ENCODE data around the gene TIMP4. TPM values are rescaled to one million over a fixed set of nuclear protein-coding genes. Genes with fewer than 3 reads are reported as not detected.

TIMP4 gene
- total and polyA plus RNA-seq, 4 donors: 0.36 to 1.7 (median 0.76) TPM

DNA sequence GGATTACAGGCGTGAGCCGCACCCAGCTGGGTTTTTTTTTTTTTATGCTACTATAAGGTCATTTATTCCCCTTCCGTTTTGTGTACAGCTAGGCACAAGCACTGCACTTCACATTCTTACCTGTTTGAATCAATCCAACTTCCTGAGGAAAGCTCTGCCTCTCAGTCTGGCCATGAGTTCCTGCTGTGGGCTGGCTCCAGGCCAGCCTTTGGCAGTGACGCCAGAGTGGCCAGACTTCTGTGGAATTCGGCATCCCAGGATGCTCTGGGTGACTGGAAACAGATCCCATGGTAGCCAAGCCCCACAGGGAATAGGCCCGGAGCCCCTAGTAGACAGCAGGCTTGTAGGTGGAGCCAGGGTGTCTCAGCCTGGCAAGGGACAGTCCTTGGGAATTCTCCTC, 21.5 kb upstream of the TIMP4 start:
- DNase-seq (ENCODE audit: low spot score): no peak
- Histone ChIP-seq H3K36me3 (ENCODE audit: control insufficient read depth in 4 of 4, insufficient read depth in 3 of 4, low read depth in 1 of 4, low read length in 3 of 4) (no peaks in the 10 kb centered on the region), H3K4me3 (ENCODE audit: low read depth in 1 of 3, low read length in 3 of 3) (no peak overlapping the region), H3K4me1 (ENCODE audit: control insufficient read depth in 4 of 4, insufficient read depth in 4 of 4, low read length in 3 of 4) (peaks cover 0 to 3% (median 0%) of the 10 kb centered on the region in 4 donors), H3K9ac (ENCODE audit: low read depth in 1 of 2, low read length in 2 of 2) (no peak overlapping the region), H3K27me3 (ENCODE audit: control insufficient read depth in 4 of 4, insufficient read depth in 4 of 4, low read length in 3 of 4) (no peaks in the 10 kb centered on the region), H3K27ac (ENCODE audit: low read depth in 1 of 2, low read length in 2 of 2) (no peak overlapping the region), H3K9me3 (ENCODE audit: control insufficient read depth in 4 of 4, low read length in 3 of 4) (no peaks in the 10 kb centered on the region)
- 64% methylated on average over 6 of the region's 6 CpGs for WGBS
- TF ChIP-seq JUND (IDR thresholded peaks at IDR 0.05): no peak
- no peak for TF ChIP-seq FOXA2 (IDR thresholded peaks at IDR 0.05)
- TF ChIP-seq SP1 (IDR thresholded peaks at IDR 0.05): no peak
- TF ChIP-seq YY1 (IDR thresholded peaks at IDR 0.05): no peak
- TF ChIP-seq RAD21 (IDR thresholded peaks at IDR 0.05): no peak
- TF ChIP-seq EGR1 (IDR thresholded peaks at IDR 0.05; ENCODE audit: low read depth in 2 of 2): no peak
- no peak for TF ChIP-seq GABPA (IDR thresholded peaks at IDR 0.05 in 1 of 2, conservative IDR thresholded peaks at IDR 0.05 in 1 of 2)
- TF ChIP-seq, protein P1, sequence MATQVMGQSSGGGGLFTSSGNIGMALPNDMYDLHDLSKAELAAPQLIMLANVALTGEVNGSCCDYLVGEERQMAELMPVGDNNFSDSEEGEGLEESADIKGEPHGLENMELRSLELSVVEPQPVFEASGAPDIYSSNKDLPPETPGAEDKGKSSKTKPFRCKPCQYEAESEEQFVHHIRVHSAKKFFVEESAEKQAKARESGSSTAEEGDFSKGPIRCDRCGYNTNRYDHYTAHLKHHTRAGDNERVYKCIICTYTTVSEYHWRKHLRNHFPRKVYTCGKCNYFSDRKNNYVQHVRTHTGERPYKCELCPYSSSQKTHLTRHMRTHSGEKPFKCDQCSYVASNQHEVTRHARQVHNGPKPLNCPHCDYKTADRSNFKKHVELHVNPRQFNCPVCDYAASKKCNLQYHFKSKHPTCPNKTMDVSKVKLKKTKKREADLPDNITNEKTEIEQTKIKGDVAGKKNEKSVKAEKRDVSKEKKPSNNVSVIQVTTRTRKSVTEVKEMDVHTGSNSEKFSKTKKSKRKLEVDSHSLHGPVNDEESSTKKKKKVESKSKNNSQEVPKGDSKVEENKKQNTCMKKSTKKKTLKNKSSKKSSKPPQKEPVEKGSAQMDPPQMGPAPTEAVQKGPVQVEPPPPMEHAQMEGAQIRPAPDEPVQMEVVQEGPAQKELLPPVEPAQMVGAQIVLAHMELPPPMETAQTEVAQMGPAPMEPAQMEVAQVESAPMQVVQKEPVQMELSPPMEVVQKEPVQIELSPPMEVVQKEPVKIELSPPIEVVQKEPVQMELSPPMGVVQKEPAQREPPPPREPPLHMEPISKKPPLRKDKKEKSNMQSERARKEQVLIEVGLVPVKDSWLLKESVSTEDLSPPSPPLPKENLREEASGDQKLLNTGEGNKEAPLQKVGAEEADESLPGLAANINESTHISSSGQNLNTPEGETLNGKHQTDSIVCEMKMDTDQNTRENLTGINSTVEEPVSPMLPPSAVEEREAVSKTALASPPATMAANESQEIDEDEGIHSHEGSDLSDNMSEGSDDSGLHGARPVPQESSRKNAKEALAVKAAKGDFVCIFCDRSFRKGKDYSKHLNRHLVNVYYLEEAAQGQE (IDR thresholded peaks at IDR 0.05): no peak
- TF ChIP-seq HNF4A (conservative IDR thresholded peaks at IDR 0.05): no peak

DNA sequence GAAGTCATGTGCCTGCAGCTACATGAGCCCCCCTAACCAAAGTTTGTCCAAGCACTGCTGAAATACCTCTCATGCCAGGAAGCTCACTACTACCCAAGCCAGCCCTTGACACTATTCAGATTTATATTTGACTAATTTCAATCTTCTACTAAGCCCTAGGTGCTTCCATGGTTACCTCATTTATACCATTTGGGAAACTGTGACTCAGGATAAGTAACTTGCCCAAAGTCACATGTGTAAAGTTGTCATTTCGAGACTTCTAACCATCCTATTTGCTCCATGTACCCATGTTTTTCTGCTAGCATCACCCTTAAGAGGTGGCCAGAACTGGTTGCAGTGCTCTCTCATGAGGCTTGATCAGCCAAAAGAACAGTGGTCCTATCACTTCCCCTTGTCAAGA, 20.7 kb upstream of the TIMP4 start:
- Histone ChIP-seq H3K27me3 (ENCODE audit: control insufficient read depth in 4 of 4, insufficient read depth in 4 of 4, low read length in 3 of 4) (no peaks in the 10 kb centered on the region), H3K9ac (ENCODE audit: low read depth in 1 of 2, low read length in 2 of 2) (no peak overlapping the region), H3K4me3 (ENCODE audit: low read depth in 1 of 3, low read length in 3 of 3) (no peak overlapping the region), H3K9me3 (ENCODE audit: control insufficient read depth in 4 of 4, low read length in 3 of 4) (no peaks in the 10 kb centered on the region), H3K27ac (ENCODE audit: low read depth in 1 of 2, low read length in 2 of 2) (no peak overlapping the region), H3K4me1 (ENCODE audit: control insufficient read depth in 4 of 4, insufficient read depth in 4 of 4, low read length in 3 of 4) (peaks cover 0 to 3% (median 0%) of the 10 kb centered on the region in 4 donors), H3K36me3 (ENCODE audit: control insufficient read depth in 4 of 4, insufficient read depth in 3 of 4, low read depth in 1 of 4, low read length in 3 of 4) (no peaks in the 10 kb centered on the region)
- 95% methylated on average over 1 of the region's 1 CpG for WGBS
- no peak for DNase-seq (ENCODE audit: low spot score)
- TF ChIP-seq SP1 (IDR thresholded peaks at IDR 0.05): no peak
- TF ChIP-seq JUND (IDR thresholded peaks at IDR 0.05): no peak
- TF ChIP-seq NR2F2 (IDR thresholded peaks at IDR 0.05): no peak
- TF ChIP-seq HNF4G (IDR thresholded peaks at IDR 0.05): no peak
- TF ChIP-seq, protein P2, sequence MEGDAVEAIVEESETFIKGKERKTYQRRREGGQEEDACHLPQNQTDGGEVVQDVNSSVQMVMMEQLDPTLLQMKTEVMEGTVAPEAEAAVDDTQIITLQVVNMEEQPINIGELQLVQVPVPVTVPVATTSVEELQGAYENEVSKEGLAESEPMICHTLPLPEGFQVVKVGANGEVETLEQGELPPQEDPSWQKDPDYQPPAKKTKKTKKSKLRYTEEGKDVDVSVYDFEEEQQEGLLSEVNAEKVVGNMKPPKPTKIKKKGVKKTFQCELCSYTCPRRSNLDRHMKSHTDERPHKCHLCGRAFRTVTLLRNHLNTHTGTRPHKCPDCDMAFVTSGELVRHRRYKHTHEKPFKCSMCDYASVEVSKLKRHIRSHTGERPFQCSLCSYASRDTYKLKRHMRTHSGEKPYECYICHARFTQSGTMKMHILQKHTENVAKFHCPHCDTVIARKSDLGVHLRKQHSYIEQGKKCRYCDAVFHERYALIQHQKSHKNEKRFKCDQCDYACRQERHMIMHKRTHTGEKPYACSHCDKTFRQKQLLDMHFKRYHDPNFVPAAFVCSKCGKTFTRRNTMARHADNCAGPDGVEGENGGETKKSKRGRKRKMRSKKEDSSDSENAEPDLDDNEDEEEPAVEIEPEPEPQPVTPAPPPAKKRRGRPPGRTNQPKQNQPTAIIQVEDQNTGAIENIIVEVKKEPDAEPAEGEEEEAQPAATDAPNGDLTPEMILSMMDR (IDR thresholded peaks at IDR 0.05; ENCODE audit: low read depth, low read length, missing input control): no peak
- TF ChIP-seq HNF4A (conservative IDR thresholded peaks at IDR 0.05): no peak
- no peak for TF ChIP-seq TAF1 (conservative IDR thresholded peaks at IDR 0.05)
- TF ChIP-seq, protein P1 (IDR thresholded peaks at IDR 0.05): no peak
- no peak for TF ChIP-seq YY1 (IDR thresholded peaks at IDR 0.05)
- no peak for TF ChIP-seq RAD21 (IDR thresholded peaks at IDR 0.05)
- TF ChIP-seq, protein P3, sequence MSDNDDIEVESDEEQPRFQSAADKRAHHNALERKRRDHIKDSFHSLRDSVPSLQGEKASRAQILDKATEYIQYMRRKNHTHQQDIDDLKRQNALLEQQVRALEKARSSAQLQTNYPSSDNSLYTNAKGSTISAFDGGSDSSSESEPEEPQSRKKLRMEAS (IDR thresholded peaks at IDR 0.05): no peak
- TF ChIP-seq RXRA (IDR thresholded peaks at IDR 0.05): no peak
- TF ChIP-seq GABPA (IDR thresholded peaks at IDR 0.05 in 1 of 2, conservative IDR thresholded peaks at IDR 0.05 in 1 of 2): no peak
- no peak for TF ChIP-seq FOXA1 (IDR thresholded peaks at IDR 0.05)
- TF ChIP-seq, protein P4, sequence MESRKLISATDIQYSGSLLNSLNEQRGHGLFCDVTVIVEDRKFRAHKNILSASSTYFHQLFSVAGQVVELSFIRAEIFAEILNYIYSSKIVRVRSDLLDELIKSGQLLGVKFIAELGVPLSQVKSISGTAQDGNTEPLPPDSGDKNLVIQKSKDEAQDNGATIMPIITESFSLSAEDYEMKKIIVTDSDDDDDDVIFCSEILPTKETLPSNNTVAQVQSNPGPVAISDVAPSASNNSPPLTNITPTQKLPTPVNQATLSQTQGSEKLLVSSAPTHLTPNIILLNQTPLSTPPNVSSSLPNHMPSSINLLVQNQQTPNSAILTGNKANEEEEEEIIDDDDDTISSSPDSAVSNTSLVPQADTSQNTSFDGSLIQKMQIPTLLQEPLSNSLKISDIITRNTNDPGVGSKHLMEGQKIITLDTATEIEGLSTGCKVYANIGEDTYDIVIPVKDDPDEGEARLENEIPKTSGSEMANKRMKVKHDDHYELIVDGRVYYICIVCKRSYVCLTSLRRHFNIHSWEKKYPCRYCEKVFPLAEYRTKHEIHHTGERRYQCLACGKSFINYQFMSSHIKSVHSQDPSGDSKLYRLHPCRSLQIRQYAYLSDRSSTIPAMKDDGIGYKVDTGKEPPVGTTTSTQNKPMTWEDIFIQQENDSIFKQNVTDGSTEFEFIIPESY (IDR thresholded peaks at IDR 0.05): no peak
- TF ChIP-seq FOXA2 (IDR thresholded peaks at IDR 0.05): no peak
- TF ChIP-seq, protein P5, sequence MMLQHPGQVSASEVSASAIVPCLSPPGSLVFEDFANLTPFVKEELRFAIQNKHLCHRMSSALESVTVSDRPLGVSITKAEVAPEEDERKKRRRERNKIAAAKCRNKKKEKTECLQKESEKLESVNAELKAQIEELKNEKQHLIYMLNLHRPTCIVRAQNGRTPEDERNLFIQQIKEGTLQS (IDR thresholded peaks at IDR 0.05): no peak
- TF ChIP-seq EGR1 (IDR thresholded peaks at IDR 0.05; ENCODE audit: low read depth in 2 of 2): no peak

Data from liver (tissue), 9 donors.